22Rv1 (cell line): Measurements from ENCODE around the gene HIVEP3.

Source experiments
- ZFX ChIP-seq: fragments of 450-650 bp; IDR thresholded peaks from 2 replicates; pipeline ENCODE4 v1.6.1; 2017; ENCODE audit warnings: antibody characterized with exemption, borderline replicate concordance
- TF ChIP-seq, protein P1 (sequence below): fragments of 450-650 bp; IDR thresholded peaks from 2 replicates; pipeline ENCODE4 v1.5.1; 2017; ENCODE audit warnings: mild to moderate bottlenecking

DNA sequence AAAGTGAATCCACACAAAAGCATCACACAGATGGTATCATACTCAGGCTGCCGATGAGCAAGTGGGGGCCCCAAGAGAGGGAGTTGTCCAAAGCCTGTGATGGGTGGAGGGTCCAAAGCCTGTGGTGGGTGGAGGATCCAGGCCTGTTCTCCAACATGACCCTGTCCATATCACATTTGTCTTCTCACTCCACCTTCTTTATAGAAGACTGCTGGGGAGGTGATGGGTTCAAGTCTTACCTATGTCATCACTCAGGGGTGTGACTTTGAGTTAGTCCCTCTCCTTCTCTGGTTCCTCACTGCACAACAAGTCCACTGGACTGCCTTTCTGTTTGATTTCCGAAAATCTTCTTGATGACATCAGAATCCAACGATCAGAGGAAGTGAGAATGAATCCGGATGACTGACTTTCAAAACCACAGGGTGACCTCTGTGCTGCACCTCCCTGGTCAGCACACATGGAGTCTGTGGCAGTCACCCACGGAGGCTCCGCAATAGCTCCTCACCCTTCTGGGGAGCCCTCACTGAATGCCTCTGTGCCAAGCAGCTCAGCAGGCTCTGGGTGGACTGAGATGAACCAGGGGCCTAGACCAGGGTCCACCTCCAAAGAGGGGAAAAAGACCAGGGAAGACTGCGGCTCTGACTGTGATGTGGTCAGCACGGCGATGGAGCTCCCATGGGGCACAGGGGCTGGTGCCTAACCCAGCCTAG, 166.8 kb downstream of the HIVEP3 start:
- TF ChIP-seq, protein P1, sequence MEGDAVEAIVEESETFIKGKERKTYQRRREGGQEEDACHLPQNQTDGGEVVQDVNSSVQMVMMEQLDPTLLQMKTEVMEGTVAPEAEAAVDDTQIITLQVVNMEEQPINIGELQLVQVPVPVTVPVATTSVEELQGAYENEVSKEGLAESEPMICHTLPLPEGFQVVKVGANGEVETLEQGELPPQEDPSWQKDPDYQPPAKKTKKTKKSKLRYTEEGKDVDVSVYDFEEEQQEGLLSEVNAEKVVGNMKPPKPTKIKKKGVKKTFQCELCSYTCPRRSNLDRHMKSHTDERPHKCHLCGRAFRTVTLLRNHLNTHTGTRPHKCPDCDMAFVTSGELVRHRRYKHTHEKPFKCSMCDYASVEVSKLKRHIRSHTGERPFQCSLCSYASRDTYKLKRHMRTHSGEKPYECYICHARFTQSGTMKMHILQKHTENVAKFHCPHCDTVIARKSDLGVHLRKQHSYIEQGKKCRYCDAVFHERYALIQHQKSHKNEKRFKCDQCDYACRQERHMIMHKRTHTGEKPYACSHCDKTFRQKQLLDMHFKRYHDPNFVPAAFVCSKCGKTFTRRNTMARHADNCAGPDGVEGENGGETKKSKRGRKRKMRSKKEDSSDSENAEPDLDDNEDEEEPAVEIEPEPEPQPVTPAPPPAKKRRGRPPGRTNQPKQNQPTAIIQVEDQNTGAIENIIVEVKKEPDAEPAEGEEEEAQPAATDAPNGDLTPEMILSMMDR = no peak
- no peak for TF ChIP-seq ZFX
